ENCODE data around the gene IL12A.

The IL12A gene

GRCh38 chr3:160038862-160039562 is 50.4 kb downstream of the IL12A start:
- no peak for DNase-seq

GRCh38 chr3:160040181-160040580 is 51.5 kb downstream of the IL12A start:
- DNase-seq: no peak

- DNase-seq: no peak
Observed at GRCh38 chr3:160041465-160041864, 52.8 kb downstream of the IL12A start.

GRCh38 chr3:160044121-160044520 is 55.5 kb downstream of the IL12A start:
- DNase-seq: no peak
